Left lung (tissue), 10 donors: ENCODE results near the gene HEATR5A. TPM values are rescaled to one million over a fixed set of nuclear protein-coding genes. Genes with fewer than 3 reads are reported as not detected.
A peak's percentile ranks its signal among the peaks of the same experiment; 100 is the strongest.
"Not testable (repeated sequence)": the region's sequence is repeated elsewhere in the genome, so short reads cannot be mapped to it uniquely, and the experiment has no call there.

Source experiments
- ATAC-seq: fragments of 200-7000 bp; cut with Tn5 transposase; one replicate; pipeline ENCODE4 v1.9.1; 2020; ENCODE audit warnings: moderate library complexity
- DNase-seq, 4 donors: peaks; one replicate each; pipeline ENCODE4 v3.0.0-alpha.2; 2013 to 2020
- H3K27ac ChIP-seq, 2 donors: fragments of 200-600 bp; sonication (generic) in 1 of 2; one replicate each; pipeline versions ENCODE4 v1.5.0 to v1.8.0; 2020 to 2021
- H3K27me3 ChIP-seq, 2 donors: fragments of 200-600 bp; sonication (generic) in 1 of 2; one replicate each; pipeline versions ENCODE4 v1.5.0 to v1.8.0; 2020 to 2021
- H3K36me3 ChIP-seq, 2 donors: fragments of 200-600 bp; sonication (generic) in 1 of 2; one replicate each; pipeline versions ENCODE4 v1.5.0 to v1.8.0; 2020 to 2021
- H3K4me1 ChIP-seq, 2 donors: fragments of 200-600 bp; one replicate each; pipeline ENCODE4 v1.8.0; 2021
- H3K4me3 ChIP-seq, 2 donors: fragments of 200-600 bp; sonication (generic) in 1 of 2; one replicate each; pipeline versions ENCODE4 v1.5.0 to v1.8.0; 2020 to 2021; ENCODE audit warnings: mild to moderate bottlenecking in 1 of 2
- H3K9me3 ChIP-seq, 2 donors: fragments of 200-600 bp; sonication (generic) in 1 of 2; one replicate each; pipeline versions ENCODE4 v1.5.0 to v1.8.0; 2020 to 2021
- intact Hi-C, 2 donors: fragments of 100-400 bp; cut with DNase I; formaldehyde crosslinking; loops; one replicate each; pipeline versions ENCODE4 v1.11.2 to v1.14.2; 2022
- polyA plus RNA-seq, 6 donors: library from polyadenylated mRNA; unstranded; fragments of 120-200 nt; gene quantifications; one replicate each; pipeline ENCODE4 v1.2.1, GENCODE V29; 2013; ENCODE audit not compliant: insufficient read length in 6 of 6
- total RNA-seq, 2 donors: library from RNA; stranded (reverse); fragmentation: NEBNext Ultra II Directional; extraction: Animal tissue kit (Norgen Biotek cat#: 25700); gene quantifications; one replicate each; pipeline ENCODE4 v1.2.1, GENCODE V29; 2021
- TF ChIP-seq, protein P1 (sequence below), 2 donors: fragments of 200-600 bp; sonication (generic) in 1 of 2; IDR thresholded peaks; one replicate each; pipeline versions ENCODE4 v1.5.0 to v1.8.0; 2021; ENCODE audit warnings: antibody characterized with exemption in 2 of 2
- donor health status: DM: no; HTN: yes; CAD: no.
- donor health status: DM: no; HTN: no; CAD: no.

The HEATR5A gene
- total and polyA plus RNA-seq, 8 donors = 18.5 to 72.5 (median 21.3) TPM

DNA sequence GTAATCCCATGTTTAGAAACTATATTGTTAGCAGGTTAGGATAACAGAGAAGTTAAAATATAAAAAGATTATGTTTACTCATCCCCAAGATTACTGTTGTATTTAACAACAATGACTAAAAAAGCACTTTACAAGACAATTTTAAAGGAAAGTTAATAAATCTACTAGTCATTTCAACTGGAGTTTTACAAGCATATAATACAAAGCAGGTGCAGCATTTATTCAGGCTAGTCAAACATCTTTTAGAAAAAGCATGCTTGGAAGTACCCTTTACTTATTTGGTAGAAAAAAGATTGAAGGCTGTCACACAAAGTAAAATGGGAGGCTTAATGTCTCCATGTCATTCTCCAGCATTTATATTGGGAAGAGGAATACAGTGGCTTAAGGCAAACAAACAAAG, 80.6 kb downstream of the HEATR5A start:
- H3K4me1 ChIP-seq = no peaks in the 10 kb centered on the region
- TF ChIP-seq, protein P1, sequence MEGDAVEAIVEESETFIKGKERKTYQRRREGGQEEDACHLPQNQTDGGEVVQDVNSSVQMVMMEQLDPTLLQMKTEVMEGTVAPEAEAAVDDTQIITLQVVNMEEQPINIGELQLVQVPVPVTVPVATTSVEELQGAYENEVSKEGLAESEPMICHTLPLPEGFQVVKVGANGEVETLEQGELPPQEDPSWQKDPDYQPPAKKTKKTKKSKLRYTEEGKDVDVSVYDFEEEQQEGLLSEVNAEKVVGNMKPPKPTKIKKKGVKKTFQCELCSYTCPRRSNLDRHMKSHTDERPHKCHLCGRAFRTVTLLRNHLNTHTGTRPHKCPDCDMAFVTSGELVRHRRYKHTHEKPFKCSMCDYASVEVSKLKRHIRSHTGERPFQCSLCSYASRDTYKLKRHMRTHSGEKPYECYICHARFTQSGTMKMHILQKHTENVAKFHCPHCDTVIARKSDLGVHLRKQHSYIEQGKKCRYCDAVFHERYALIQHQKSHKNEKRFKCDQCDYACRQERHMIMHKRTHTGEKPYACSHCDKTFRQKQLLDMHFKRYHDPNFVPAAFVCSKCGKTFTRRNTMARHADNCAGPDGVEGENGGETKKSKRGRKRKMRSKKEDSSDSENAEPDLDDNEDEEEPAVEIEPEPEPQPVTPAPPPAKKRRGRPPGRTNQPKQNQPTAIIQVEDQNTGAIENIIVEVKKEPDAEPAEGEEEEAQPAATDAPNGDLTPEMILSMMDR (IDR thresholded peaks at IDR 0.05) = no peak
- ATAC-seq = no peak
- no peak overlapping the region for H3K4me3 ChIP-seq
- no peaks in the 10 kb centered on the region for H3K27me3 ChIP-seq
- no peak overlapping the region for H3K27ac ChIP-seq
- intact Hi-C loops = no loop called here
- no peak for DNase-seq
- peaks cover 0 to 71% of the 10 kb centered on the region in 2 donors for H3K36me3 ChIP-seq
- H3K9me3 ChIP-seq = no peaks in the 10 kb centered on the region

DNA sequence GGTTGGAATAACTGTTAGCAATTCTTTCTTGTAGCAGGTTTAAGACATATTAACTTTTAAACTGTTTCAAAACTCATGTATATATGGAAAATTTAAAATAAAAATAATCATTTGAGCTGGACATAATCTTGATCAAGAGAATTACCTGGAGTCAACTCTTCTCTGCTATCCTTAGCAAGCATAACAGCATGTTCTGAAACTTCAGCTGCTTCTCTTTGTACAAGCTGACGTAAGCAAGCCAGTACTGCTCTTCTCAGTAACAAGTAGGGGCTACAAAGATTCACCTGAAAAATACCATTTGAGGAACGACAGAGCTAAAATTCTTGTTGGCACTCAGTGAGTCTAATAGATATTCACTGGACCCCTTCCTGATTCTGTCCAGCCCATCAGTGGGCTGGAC, 83.0 kb downstream of the HEATR5A start:
- H3K36me3 ChIP-seq = peaks cover 0 to 75% of the 10 kb centered on the region in 2 donors

DNA sequence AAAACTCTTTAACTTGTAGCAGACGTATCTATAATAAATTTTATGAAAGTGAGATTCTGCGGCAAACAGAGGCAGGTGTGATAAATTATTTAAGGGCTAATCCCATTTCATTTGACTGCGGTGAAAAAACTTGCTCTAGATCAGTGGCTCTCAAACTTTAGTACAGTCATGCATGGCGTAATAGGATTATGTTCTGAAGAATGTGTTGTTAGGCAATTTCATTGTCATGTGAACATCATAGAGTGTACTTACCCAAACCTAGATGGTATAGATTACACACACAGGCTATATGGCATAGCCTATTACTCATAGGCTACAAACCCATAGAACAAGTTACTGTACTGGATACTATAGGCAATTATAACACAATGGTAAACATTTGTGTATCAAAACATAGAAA, 83.7 kb downstream of the HEATR5A start:
- H3K27me3 ChIP-seq = no peaks in the 10 kb centered on the region
- no peak overlapping the region for H3K27ac ChIP-seq

More for the DNA sequence above, 83.0 kb downstream of the HEATR5A start:
- intact Hi-C loops = no loop called here
- no peaks in the 10 kb centered on the region for H3K9me3 ChIP-seq
- no peaks in the 10 kb centered on the region for H3K4me1 ChIP-seq
- DNase-seq (no peak), ATAC-seq (no peak)
- H3K27ac ChIP-seq = no peak overlapping the region
- no peaks in the 10 kb centered on the region for H3K27me3 ChIP-seq
- TF ChIP-seq, protein P1 (IDR thresholded peaks at IDR 0.05) = no peak
- H3K4me3 ChIP-seq = no peak overlapping the region

DNA sequence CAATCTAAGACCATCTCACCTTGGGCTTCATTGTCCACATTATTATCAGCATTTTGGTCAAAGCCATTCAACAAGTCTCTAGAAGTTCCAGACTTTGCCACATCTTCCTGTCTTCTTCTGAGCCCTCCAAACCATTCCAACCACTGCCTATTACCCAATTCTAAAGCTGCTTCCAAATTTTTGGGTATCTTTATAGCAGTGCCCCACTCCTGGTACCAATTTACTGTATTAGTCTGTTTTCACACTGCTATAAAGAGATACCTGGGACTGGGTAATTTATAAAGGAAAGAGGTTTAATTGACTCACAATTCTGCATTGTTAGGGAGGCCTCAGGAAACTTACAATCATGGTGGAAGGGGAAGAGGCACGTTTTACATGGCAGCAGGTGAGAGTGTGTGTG, 89.0 kb downstream of the HEATR5A start:
- peaks cover 0 to 20% of the 10 kb centered on the region in 2 donors for H3K9me3 ChIP-seq
- DNase-seq, H3K27me3 ChIP-seq, H3K4me3 ChIP-seq, H3K4me1 ChIP-seq, ATAC-seq, H3K27ac ChIP-seq, intact Hi-C loops: not testable (repeated sequence)
- peaks cover 0 to 66% of the 10 kb centered on the region in 2 donors for H3K36me3 ChIP-seq

More for the DNA sequence above, 83.7 kb downstream of the HEATR5A start:
- TF ChIP-seq, protein P1 (IDR thresholded peaks at IDR 0.05) = no peak
- H3K4me1 ChIP-seq = no peaks in the 10 kb centered on the region
- peaks cover 0 to 76% of the 10 kb centered on the region in 2 donors for H3K36me3 ChIP-seq
- peak; percentile 25 for ATAC-seq
- intact Hi-C loops = no loop called here
- H3K9me3 ChIP-seq = no peaks in the 10 kb centered on the region
- no peak overlapping the region for H3K4me3 ChIP-seq
- no peak for DNase-seq

DNA sequence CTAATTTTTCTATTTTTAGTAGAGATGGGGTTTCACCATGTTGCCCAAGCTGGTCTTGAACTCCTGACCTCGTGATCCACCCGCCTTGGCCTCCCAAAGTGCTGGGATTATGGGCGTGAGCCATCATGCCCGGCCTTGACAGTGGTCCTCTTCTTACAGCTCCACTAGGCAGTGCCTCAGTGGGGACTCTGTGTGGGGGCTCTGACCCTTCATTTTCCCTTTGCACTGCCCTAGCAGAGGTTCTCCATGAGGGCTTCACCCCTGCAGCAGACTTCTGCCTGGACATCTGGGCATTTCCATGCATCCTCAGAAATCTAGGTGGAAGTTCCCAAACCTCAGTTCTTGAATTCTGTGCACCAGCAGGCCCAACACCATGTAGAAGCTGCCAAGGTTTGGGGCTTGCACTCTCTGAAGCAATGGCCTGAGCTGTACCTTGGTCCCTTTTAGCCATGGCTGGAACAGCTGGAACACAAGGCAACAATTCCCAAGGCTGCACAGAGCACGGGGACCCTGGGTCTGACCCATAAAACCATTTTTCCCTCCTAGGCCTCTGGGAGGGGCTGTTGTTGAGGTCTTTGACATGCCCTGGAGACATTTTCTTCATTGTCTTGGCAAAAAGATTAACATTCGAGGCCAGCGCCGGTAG, 90.4 kb downstream of the HEATR5A start:
- Histone ChIP-seq H3K9me3 (peaks cover 0 to 20% of the 10 kb centered on the region in 2 donors), H3K36me3 (peaks cover 0 to 63% of the 10 kb centered on the region in 2 donors)
- intact Hi-C loops, ATAC-seq, DNase-seq, H3K27ac ChIP-seq, H3K4me3 ChIP-seq, H3K27me3 ChIP-seq, H3K4me1 ChIP-seq: not testable (repeated sequence)

DNA sequence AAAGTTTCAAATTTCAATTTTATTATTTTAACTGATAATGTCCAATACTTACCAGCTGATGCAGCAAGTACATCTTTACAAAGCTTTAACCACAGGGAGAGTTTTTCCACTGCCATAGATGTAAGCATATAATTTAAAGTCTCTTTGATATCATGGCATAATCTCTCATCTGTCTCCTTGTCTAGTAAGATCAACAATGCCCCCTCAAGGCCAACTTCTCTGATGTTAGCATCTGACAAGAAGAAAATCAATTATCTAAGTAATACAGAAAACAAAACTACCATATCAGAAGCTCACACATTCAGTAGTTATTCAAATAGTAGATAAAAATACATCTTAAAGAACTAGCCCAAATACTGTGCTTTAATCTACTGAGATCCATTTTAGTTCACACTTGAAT, 94.2 kb downstream of the HEATR5A start:
- peaks cover 0 to 50% of the 10 kb centered on the region in 2 donors for H3K36me3 ChIP-seq
- no peak for ATAC-seq
- intact Hi-C loops = no loop called here

More for the DNA sequence above, 94.2 kb downstream of the HEATR5A start:
- H3K9me3 ChIP-seq = peaks cover 0 to 17% of the 10 kb centered on the region in 2 donors
- H3K27me3 ChIP-seq = no peaks in the 10 kb centered on the region
- no peak for DNase-seq
- TF ChIP-seq, protein P1 (IDR thresholded peaks at IDR 0.05) = no peak
- H3K27ac ChIP-seq = no peak overlapping the region
- H3K4me3 ChIP-seq = no peak overlapping the region
- H3K4me1 ChIP-seq = no peaks in the 10 kb centered on the region
